Measurements from ENCODE around the gene LHX4. TPM values are rescaled to one million over a fixed set of nuclear protein-coding genes. Genes with fewer than 3 reads are reported as not detected.

LHX4 gene
- total and polyA plus RNA-seq, 10 of the 15 experiments (the other 5 are each of a cell fraction or from before 2014, with no cell fraction given): 0.05 to 0.80 (median 0.32) TPM; not detected in 6

DNA sequence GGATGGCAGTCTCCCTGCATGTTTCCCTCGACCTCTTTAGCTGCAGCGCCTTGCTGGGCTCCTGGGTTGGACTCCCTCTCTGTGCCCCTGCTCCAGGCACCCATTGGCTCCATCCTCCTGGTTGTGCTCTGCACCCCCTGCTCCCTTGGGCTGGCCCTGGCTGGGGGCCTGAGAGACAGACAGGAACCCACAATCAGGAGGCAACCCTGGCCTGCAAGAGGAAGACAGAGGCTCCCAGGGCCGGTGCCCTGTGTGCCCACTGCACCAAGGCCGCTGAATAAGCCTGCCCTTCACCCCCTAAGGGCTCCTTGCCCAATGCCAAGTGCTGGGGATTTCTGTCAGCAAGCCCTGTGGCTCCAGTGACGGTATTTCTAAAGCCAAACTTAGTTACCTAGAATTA, 31.5 kb upstream of the LHX4 start (continued):
- TF ChIP-seq, protein P1, sequence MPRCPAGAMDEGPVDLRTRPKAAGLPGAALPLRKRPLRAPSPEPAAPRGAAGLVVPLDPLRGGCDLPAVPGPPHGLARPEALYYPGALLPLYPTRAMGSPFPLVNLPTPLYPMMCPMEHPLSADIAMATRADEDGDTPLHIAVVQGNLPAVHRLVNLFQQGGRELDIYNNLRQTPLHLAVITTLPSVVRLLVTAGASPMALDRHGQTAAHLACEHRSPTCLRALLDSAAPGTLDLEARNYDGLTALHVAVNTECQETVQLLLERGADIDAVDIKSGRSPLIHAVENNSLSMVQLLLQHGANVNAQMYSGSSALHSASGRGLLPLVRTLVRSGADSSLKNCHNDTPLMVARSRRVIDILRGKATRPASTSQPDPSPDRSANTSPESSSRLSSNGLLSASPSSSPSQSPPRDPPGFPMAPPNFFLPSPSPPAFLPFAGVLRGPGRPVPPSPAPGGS (IDR thresholded peaks at IDR 0.05; ENCODE audit: borderline replicate concordance, insufficient read depth, low read depth, low read length, poor library complexity, severe bottlenecking): no peak

DNA sequence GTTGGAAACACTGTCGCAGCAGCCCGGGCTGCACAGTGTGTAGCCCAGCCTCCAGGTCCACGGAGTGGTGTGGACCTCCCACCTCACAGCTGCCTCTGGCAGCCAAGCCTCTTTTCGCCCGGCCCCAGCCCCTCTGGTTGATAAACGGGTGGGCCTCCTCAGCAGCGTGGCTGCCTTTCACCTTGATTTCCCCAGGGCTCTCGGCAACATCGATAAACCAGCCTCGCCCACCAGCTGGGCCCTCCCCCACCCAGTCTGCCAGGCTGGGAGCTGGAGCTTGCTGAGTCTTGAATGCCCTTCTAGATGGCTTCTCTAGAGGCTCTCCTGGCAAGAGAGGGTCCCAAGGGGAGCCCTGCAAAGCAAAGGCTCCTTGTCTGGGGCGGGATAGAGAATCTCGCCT, 31.0 kb upstream of the LHX4 start:
- no peaks in the 10 kb centered on the region for H3K27me3 ChIP-seq (replicated peaks in 1 of 2; ENCODE audit: control insufficient read depth in 2 of 2, insufficient read depth in 2 of 2, low read length in 1 of 2)
- no peak overlapping the region for H2AFZ ChIP-seq (ENCODE audit: control insufficient read depth, low read depth, low read length)
- no peak for FAIRE-seq
- no peak for DNase-seq (ENCODE audit: low read depth, low spot score)
- H3K4me2 ChIP-seq (ENCODE audit: control insufficient read depth, insufficient read depth): no peak overlapping the region
- H3K27ac ChIP-seq (ENCODE audit: control insufficient read depth, insufficient read depth): no peak overlapping the region
- H3K9ac ChIP-seq (ENCODE audit: control insufficient read depth, insufficient read depth, low read length): no peak overlapping the region
- no peaks in the 10 kb centered on the region for H3K9me3 ChIP-seq (replicated peaks; ENCODE audit: control insufficient read depth, insufficient read depth, low read length)
- in situ Hi-C loops (cut with MboI): no loop called here
- CTCF ChIA-PET: no interaction called here
- H3K79me2 ChIP-seq (ENCODE audit: control insufficient read depth, insufficient read depth, low read length): no peaks in the 10 kb centered on the region
- no peak overlapping the region for H3K4me3 ChIP-seq
- no peaks in the 10 kb centered on the region for H4K20me1 ChIP-seq (ENCODE audit: control insufficient read depth, insufficient read depth)
- POLR2A ChIA-PET: no interaction called here
- no peak for ATAC-seq
- no peaks in the 10 kb centered on the region for H3K4me1 ChIP-seq (ENCODE audit: control insufficient read depth, insufficient read depth, low read length)
- RAD21 ChIA-PET (ENCODE audit: unreplicated experiment): no interaction called here
- SMC1A ChIA-PET (ENCODE audit: uncharacterized antibody, unreplicated experiment): interaction anchor here (0.7 kb wide), 1 partner anchor 221 kb away, joined by 3 read pairs; no protein-coding TSS in a partner anchor
- no TSS peak for BruUV-seq (replicated peaks)
- intact Hi-C loops (cut with micrococcal nuclease; ENCODE audit: unreplicated experiment): no loop called here
- H3K36me3 ChIP-seq (ENCODE audit: control insufficient read depth in 2 of 2, insufficient read depth in 2 of 2, low read length in 1 of 2): peaks cover 0 to 4% of the 10 kb centered on the region in 2 experiments; a peak in 3 of 4 replicates
- 83% methylated on average over 12 of the region's 12 CpGs for WGBS (ENCODE audit: insufficient coverage, insufficient replicate concordance, low lambda C conversion rate, missing lambda C conversion rate)
- TF ChIP-seq MEF2A (IDR thresholded peaks at IDR 0.05; ENCODE audit: insufficient read depth, low read depth, low read length) (no peak), BRCA1 (IDR thresholded peaks at IDR 0.05; ENCODE audit: low read depth, low read length) (no peak), PAX5 (IDR thresholded peaks at IDR 0.05; ENCODE audit: borderline replicate concordance, low read depth, low read length) (no peak), ESRRA (IDR thresholded peaks at IDR 0.05; ENCODE audit: low read length) (no peak), NR2F1 (conservative IDR thresholded peaks at IDR 0.05) (no peak)
- TF ChIP-seq, protein P2, sequence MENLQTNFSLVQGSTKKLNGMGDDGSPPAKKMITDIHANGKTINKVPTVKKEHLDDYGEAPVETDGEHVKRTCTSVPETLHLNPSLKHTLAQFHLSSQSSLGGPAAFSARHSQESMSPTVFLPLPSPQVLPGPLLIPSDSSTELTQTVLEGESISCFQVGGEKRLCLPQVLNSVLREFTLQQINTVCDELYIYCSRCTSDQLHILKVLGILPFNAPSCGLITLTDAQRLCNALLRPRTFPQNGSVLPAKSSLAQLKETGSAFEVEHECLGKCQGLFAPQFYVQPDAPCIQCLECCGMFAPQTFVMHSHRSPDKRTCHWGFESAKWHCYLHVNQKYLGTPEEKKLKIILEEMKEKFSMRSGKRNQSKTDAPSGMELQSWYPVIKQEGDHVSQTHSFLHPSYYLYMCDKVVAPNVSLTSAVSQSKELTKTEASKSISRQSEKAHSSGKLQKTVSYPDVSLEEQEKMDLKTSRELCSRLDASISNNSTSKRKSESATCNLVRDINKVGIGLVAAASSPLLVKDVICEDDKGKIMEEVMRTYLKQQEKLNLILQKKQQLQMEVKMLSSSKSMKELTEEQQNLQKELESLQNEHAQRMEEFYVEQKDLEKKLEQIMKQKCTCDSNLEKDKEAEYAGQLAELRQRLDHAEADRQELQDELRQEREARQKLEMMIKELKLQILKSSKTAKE (IDR thresholded peaks at IDR 0.05; ENCODE audit: low read depth, poor library complexity, severe bottlenecking): no peak
- TF ChIP-seq, protein P3, sequence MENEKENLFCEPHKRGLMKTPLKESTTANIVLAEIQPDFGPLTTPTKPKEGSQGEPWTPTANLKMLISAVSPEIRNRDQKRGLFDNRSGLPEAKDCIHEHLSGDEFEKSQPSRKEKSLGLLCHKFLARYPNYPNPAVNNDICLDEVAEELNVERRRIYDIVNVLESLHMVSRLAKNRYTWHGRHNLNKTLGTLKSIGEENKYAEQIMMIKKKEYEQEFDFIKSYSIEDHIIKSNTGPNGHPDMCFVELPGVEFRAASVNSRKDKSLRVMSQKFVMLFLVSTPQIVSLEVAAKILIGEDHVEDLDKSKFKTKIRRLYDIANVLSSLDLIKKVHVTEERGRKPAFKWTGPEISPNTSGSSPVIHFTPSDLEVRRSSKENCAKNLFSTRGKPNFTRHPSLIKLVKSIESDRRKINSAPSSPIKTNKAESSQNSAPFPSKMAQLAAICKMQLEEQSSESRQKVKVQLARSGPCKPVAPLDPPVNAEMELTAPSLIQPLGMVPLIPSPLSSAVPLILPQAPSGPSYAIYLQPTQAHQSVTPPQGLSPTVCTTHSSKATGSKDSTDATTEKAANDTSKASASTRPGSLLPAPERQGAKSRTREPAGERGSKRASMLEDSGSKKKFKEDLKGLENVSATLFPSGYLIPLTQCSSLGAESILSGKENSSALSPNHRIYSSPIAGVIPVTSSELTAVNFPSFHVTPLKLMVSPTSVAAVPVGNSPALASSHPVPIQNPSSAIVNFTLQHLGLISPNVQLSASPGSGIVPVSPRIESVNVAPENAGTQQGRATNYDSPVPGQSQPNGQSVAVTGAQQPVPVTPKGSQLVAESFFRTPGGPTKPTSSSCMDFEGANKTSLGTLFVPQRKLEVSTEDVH (IDR thresholded peaks at IDR 0.05; ENCODE audit: low read depth, partially characterized antibody): no peak
- TF ChIP-seq, protein P4, sequence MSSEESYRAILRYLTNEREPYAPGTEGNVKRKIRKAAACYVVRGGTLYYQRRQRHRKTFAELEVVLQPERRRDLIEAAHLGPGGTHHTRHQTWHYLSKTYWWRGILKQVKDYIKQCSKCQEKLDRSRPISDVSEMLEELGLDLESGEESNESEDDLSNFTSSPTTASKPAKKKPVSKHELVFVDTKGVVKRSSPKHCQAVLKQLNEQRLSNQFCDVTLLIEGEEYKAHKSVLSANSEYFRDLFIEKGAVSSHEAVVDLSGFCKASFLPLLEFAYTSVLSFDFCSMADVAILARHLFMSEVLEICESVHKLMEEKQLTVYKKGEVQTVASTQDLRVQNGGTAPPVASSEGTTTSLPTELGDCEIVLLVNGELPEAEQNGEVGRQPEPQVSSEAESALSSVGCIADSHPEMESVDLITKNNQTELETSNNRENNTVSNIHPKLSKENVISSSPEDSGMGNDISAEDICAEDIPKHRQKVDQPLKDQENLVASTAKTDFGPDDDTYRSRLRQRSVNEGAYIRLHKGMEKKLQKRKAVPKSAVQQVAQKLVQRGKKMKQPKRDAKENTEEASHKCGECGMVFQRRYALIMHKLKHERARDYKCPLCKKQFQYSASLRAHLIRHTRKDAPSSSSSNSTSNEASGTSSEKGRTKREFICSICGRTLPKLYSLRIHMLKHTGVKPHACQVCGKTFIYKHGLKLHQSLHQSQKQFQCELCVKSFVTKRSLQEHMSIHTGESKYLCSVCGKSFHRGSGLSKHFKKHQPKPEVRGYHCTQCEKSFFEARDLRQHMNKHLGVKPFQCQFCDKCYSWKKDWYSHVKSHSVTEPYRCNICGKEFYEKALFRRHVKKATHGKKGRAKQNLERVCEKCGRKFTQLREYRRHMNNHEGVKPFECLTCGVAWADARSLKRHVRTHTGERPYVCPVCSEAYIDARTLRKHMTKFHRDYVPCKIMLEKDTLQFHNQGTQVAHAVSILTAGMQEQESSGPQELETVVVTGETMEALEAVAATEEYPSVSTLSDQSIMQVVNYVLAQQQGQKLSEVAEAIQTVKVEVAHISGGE (CRISPR knock-in tag; IDR thresholded peaks at IDR 0.05): no peak
